Astrocyte of the spinal cord (primary cell): ENCODE data around the gene ADGRD1.

Experiments used
- DNase-seq: peaks from one replicate; pipeline ENCODE4 v3.0.0; 2011; ENCODE audit warnings: low read depth, low spot score
- H3K4me3 ChIP-seq: 2 replicates; pipeline ENCODE4 v1.5.1; 2011; ENCODE audit warnings: low read depth, mild to moderate bottlenecking, low read length, moderate library complexity
- in situ Hi-C: cut with HindIII; loops from 2 replicates; pipeline ENCODE4 v1.10.0; 2017; ENCODE audit warnings: low sequenced_read_pairs
- TF ChIP-seq, protein P1 (sequence below): IDR thresholded peaks from 2 replicates; pipeline ENCODE4 v1.5.1; 2012; ENCODE audit warnings: low read depth, mild to moderate bottlenecking, low read length, inconsistent platforms

Gene ADGRD1

DNA sequence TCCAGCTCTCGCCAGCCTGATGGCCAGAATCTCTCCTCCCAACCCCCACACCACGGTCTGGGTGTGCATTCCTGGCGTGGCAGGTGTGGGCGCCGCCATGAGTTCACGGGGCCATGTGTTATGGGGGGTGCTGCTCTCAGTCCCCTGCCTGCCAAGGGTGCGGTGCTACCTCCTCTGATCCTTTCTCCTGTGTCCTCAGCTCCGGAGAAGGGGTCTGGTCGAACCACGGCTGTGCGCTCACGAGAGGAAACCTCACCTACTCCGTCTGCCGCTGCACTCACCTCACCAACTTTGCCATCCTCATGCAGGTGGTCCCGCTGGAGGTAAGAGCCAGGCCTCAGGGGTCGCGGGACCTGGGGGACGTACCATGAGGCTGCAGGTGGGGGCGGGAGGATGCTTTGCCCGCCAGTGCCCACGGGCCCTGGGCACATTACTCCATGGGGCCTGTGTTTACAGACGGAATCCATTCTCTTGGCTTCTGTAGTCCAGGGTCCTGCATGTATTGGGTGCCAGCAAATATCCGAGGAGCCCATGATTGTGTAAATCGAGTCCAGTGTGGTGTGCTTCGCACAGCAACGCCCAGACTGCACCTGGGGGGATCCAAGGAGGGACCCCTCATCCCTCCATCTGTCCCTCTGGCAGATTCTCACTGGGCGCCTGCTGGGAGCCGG is 130.8 kb downstream of the ADGRD1 start:
- H3K4me3 ChIP-seq = no peak overlapping the region
- TF ChIP-seq, protein P1, sequence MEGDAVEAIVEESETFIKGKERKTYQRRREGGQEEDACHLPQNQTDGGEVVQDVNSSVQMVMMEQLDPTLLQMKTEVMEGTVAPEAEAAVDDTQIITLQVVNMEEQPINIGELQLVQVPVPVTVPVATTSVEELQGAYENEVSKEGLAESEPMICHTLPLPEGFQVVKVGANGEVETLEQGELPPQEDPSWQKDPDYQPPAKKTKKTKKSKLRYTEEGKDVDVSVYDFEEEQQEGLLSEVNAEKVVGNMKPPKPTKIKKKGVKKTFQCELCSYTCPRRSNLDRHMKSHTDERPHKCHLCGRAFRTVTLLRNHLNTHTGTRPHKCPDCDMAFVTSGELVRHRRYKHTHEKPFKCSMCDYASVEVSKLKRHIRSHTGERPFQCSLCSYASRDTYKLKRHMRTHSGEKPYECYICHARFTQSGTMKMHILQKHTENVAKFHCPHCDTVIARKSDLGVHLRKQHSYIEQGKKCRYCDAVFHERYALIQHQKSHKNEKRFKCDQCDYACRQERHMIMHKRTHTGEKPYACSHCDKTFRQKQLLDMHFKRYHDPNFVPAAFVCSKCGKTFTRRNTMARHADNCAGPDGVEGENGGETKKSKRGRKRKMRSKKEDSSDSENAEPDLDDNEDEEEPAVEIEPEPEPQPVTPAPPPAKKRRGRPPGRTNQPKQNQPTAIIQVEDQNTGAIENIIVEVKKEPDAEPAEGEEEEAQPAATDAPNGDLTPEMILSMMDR = no peak
- DNase-seq = no peak
- in situ Hi-C loops = no loop called here

DNA sequence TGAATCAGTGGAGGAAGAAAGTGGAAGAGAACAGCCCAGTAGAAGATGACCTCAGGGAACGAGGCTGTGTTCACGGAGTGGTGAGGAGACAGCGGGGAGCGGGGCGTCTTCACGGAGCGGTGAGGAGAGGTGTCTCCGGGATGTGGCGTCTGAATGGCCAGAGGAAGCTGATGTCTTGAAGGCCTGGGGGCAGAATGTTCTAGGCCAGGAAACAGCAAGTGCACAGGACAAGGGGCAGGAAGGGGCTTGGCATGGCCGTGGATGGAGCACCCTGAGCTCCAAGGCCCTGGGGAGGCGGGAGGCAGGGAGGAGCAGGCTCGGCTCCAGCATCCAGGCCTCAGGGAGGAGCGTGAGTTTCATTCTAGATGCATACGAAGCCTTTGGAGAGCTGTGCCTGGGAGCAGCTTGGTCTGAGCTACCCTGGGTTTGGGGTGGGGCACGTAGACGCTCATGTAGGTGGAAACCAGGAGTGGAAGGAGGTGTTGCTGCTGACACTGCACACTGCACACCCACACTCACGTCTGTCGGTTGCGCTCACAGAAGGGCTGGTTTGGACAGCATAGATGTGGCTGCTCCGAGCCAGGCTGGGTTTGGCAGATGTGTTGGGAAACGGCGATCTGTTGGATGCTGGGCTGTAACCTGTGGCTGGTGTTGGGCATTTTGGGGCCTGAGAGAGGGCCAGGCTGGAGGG is 131.6 kb downstream of the ADGRD1 start:
- in situ Hi-C loops = no loop called here
- DNase-seq = no peak
- TF ChIP-seq, protein P1 = no peak
- H3K4me3 ChIP-seq = no peak overlapping the region

GRCh38 chr12:131085816-131086591 is 132.3 kb downstream of the ADGRD1 start:
- in situ Hi-C loops = no loop called here
- DNase-seq = no peak
- TF ChIP-seq, protein P1 = no peak
- no peak overlapping the region for H3K4me3 ChIP-seq

- TF ChIP-seq, protein P1 = no peak
- DNase-seq = no peak
- in situ Hi-C loops = no loop called here
These were observed 133.7 kb downstream of the ADGRD1 start for GRCh38 chr12:131087302-131087818.

DNA sequence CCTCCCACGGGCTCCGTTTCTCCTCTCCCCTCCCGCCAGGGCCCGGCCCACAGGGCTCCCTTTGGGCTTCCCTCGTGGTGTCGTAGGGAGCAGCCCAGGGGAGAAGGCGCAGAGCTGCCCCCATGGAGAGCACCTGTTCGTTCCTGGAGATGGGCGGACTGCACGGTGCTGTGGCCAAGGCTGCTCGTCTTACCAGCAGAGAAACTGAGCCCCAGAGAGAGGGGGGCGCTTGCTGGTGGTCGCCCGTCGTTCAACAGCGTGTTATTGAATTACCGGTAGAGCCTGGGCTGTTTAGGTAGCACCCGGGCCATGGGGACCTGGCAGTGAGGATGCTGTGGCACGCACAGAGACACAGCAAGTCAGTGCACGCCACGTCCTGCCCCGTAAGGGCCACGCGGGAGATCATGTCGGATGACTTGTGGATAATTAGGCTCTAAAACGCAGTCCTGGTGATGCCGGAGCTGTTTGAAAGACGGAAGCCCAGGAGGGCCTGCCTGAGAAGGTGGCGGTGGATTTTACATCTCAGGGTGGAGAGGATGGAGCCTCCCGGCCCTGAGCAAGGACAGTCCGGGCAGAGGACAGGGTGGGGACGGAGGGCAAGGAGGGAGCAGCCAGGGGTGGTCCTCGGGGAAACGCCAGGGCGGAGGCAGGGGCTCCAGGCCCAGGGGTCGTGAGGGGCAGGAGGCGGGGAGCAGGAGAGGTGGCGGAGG is 134.4 kb downstream of the ADGRD1 start:
- in situ Hi-C loops = no loop called here
- no peak for DNase-seq
- no peak overlapping the region for H3K4me3 ChIP-seq
- TF ChIP-seq, protein P1 = no peak

More at GRCh38 chr12:131087302-131087818, 133.7 kb downstream of the ADGRD1 start:
- no peak overlapping the region for H3K4me3 ChIP-seq
